Aorta (tissue), 5 donors: ENCODE results near the gene GPR35. TPM values are rescaled to one million over a fixed set of nuclear protein-coding genes. Genes with fewer than 3 reads are reported as not detected.

Source experiments
- ATAC-seq: fragments of 200-7000 bp; cut with Tn5 transposase; one replicate; pipeline ENCODE4 v1.9.1; 2022; ENCODE audit warnings: moderate library complexity; ENCODE audit not compliant: low FRiP score
- DNase-seq, 2 donors: peaks; one replicate each; pipeline ENCODE4 v3.0.0-alpha.2; 2020
- H3K27ac ChIP-seq, 2 donors: one replicate each; pipeline ENCODE4 v1.5.1; 2013; ENCODE audit warnings: low read length in 2 of 2, mild to moderate bottlenecking in 2 of 2, moderate library complexity in 2 of 2, control low read depth in 1 of 2, inconsistent platforms in 1 of 2, low read depth in 1 of 2
- H3K27me3 ChIP-seq, 2 donors: one replicate each; pipeline ENCODE4 v1.6.1; 2013; ENCODE audit warnings: control low read depth in 1 of 2, low read length in 1 of 2, mild to moderate bottlenecking in 1 of 2, moderate library complexity in 1 of 2; ENCODE audit not compliant: insufficient read depth in 2 of 2, control insufficient read depth in 1 of 2
- H3K36me3 ChIP-seq, 2 donors: one replicate each; pipeline ENCODE4 v1.6.1; 2013; ENCODE audit warnings: control low read depth in 1 of 2, low read length in 1 of 2, mild to moderate bottlenecking in 1 of 2; ENCODE audit not compliant: insufficient read depth in 2 of 2, control insufficient read depth in 1 of 2
- H3K4me1 ChIP-seq, 2 donors: one replicate each; pipeline ENCODE4 v1.6.1; 2013; ENCODE audit warnings: low read length in 2 of 2, control low read depth in 1 of 2, mild to moderate bottlenecking in 1 of 2, moderate library complexity in 1 of 2; ENCODE audit not compliant: insufficient read depth in 2 of 2, control insufficient read depth in 1 of 2
- H3K4me3 ChIP-seq, 2 donors: one replicate each; pipeline ENCODE4 v1.5.1; 2013; ENCODE audit warnings: low read length in 2 of 2, control low read depth in 1 of 2, mild to moderate bottlenecking in 1 of 2
- H3K9me3 ChIP-seq: one replicate; pipeline ENCODE4 v1.6.1; 2013; ENCODE audit warnings: mild to moderate bottlenecking, low read length; ENCODE audit not compliant: control insufficient read depth
- WGBS, 2 donors: extraction: QIAGEN DNeasy Blood & Tissue Kit; methylation state at CpG; one replicate each; pipeline ENCODE4 v1.1.7; 2013; 5-methylcytosine and 5-hydroxymethylcytosine counted together
- intact Hi-C, 2 donors: fragments of 100-400 bp; cut with DNase I; formaldehyde crosslinking; loops; one replicate each; pipeline versions ENCODE4 v1.14.2 to v1.15.0; 2022
- polyA plus RNA-seq, 2 donors: library from polyadenylated mRNA; stranded (reverse); fragments of 200-250 nt; gene quantifications; one replicate each; pipeline ENCODE4 v1.2.3, GENCODE V29; 2013
- total RNA-seq, 2 donors: library from RNA; stranded (reverse); fragmentation: NEBNext Ultra II Directional; extraction: Animal tissue kit (Norgen Biotek cat#: 25700); gene quantifications; one replicate each; pipeline ENCODE4 v1.2.1, GENCODE V29; 2021
- donor health status: healthy with polysubstance abuse.
- donor health status: Bipolar disorder and iron deficiency.
- donor health status: DM: no; HTN: no; CAD: no.
- donor health status: DM: no; HTN: no; CAD: no.
- donor health status: DM: yes; HTN: yes; CAD: no.

GPR35 gene
- total and polyA plus RNA-seq, 4 donors, result 2.1 to 14.5 (median 7.0) TPM

- WGBS, 2 donors, result 29 to 32% methylated on average over 11 of the region's 11 CpGs
- Histone ChIP-seq H3K9me3 (no peaks in the 10 kb centered on the region), H3K27ac (no peak overlapping the region), H3K27me3 (no peaks in the 10 kb centered on the region), H3K36me3 (no peaks in the 10 kb centered on the region), H3K4me1 (no peaks in the 10 kb centered on the region), H3K4me3 (no peak overlapping the region)
- peak; percentile 91 for DNase-seq
- intact Hi-C loops, result no loop called here
- ATAC-seq, result peak; percentile 53
These were observed 20.9 kb upstream of the GPR35 start for GRCh38 chr2:240604291-240604938.

GRCh38 chr2:240604939-240605716, 20.2 kb upstream of the GPR35 start:
- WGBS, 2 donors, result 90% methylated on average over 19 of the region's 19 CpGs
- H3K36me3 ChIP-seq, result no peaks in the 10 kb centered on the region
- no peak overlapping the region for H3K27ac ChIP-seq
- H3K9me3 ChIP-seq, result no peaks in the 10 kb centered on the region
- intact Hi-C loops, result no loop called here
- no peak overlapping the region for H3K4me3 ChIP-seq
- H3K4me1 ChIP-seq, result no peaks in the 10 kb centered on the region
- no peaks in the 10 kb centered on the region for H3K27me3 ChIP-seq
- DNase-seq, result peak; percentile 41 to 72
- ATAC-seq, result no peak

DNA sequence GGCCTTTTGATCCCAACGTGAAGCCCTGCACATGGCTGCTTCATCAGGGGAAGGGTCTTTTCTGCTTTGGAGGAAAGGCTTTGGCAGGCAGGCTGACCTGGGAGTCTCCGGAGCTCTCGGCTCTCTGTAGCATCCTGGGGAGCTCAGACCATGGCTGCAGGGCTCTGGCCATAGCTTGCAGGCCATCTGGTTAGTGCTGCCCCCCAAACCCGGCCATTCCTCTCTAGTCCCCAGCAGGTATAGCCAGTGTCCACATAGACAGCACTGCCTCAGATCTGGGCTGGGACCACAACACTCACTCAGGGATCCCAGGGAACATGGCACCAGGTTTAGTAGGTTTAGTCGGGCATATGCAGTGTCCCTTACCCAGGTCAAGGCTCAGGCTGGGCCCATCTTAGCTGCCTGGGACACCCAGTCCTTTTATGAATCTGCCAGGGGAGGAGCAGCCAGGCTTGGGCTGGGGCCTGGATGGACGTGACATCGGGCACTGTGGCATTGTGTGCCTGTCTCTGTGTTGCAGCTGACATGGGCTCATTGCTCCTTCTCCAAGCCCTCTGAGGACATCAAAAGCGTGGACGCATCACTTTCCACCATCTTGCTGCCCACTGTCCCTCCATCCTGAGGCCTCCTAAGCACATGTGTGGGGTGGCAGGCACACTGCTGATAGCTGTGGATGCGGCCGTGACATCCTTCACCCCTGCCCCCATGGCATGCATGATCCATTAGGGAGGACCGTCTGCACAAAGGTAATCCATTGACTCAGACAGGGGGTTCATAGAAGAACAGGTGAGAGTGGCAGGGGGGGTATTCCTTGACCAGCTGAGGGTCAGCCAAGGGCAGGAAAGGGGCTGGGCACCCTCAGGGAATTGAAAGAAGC, 19.2 kb upstream of the GPR35 start:
- intact Hi-C loops, result no loop called here
- Histone ChIP-seq H3K36me3 (no peaks in the 10 kb centered on the region), H3K27me3 (no peaks in the 10 kb centered on the region), H3K27ac (no peak overlapping the region), H3K4me3 (no peak overlapping the region), H3K4me1 (no peaks in the 10 kb centered on the region), H3K9me3 (no peaks in the 10 kb centered on the region)
- WGBS, 2 donors, result 80 to 86% methylated on average over 12 of the region's 12 CpGs
- no peak for ATAC-seq
- peak; percentile 36 to 47 for DNase-seq

DNA sequence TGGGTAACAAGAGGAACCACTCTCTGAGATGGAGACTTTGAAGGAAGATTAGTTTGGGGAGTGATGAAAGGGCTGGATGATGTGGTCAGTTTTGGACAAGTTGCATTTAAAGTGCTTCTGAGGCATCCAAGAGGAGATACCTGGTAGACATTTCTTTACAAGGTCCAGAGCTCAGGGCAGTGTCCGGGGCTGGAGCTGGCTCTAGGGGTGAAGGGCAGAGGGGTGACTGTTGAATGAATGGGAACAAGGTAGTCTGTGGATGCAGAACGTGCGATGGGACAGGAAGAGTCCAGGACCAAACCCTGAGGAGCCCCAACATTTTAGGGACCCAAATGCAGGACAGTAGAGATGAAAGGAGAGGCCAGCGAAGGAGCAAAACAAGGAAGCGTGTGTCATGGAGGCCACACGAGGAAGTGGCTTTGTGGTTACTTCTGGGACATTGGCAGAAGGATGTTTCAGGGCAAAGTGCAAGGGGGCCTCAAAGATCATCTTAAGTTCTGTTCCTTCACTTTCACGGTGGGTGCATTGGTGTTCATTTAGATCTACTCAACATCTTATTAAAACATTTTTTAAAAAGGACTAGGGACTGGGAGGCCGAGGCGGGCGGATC, 13.6 kb upstream of the GPR35 start:
- no peak overlapping the region for H3K4me3 ChIP-seq
- WGBS, 2 donors, result 94 to 99% methylated on average over 10 of the region's 10 CpGs
- DNase-seq, result peak; percentile 27 to 50
- no peaks in the 10 kb centered on the region for H3K9me3 ChIP-seq
- intact Hi-C loops, result no loop called here
- ATAC-seq, result no peak
- H3K36me3 ChIP-seq, result no peaks in the 10 kb centered on the region
- no peaks in the 10 kb centered on the region for H3K4me1 ChIP-seq
- no peaks in the 10 kb centered on the region for H3K27me3 ChIP-seq
- no peak overlapping the region for H3K27ac ChIP-seq

GRCh38 chr2:240613781-240614180, 11.5 kb upstream of the GPR35 start:
- ATAC-seq (no peak), DNase-seq (no peak)
- intact Hi-C loops, result no loop called here
- Histone ChIP-seq H3K4me3 (no peak overlapping the region), H3K4me1 (no peaks in the 10 kb centered on the region), H3K27me3 (no peaks in the 10 kb centered on the region), H3K9me3 (no peaks in the 10 kb centered on the region), H3K27ac (no peak overlapping the region), H3K36me3 (no peaks in the 10 kb centered on the region)
- 97 to 98% methylated on average over 4 of the region's 4 CpGs for WGBS, 2 donors

DNA sequence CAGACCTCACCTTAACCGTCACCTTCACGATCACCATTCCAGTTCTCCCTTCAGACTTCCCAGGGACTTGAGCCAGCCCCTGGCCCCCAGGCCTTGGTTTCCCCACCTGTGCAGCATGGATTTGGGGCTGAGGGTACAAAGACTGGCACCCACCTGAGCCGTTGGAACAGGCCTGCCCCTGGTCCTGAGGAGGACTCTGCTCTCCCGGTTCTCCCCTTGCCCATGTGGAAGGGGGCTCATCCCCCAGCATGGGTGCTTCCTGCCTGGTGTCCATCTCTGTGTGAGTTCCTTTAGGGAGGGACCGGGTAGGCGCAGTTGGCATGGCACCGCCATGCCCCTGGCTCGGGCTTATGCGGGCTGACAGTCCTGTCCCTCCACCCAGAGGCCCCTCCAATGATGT, 10.9 kb upstream of the GPR35 start:
- 98 to 99% methylated on average over 9 of the region's 9 CpGs for WGBS, 2 donors
- Histone ChIP-seq H3K4me1 (no peaks in the 10 kb centered on the region), H3K27me3 (no peaks in the 10 kb centered on the region), H3K27ac (no peak overlapping the region), H3K4me3 (no peak overlapping the region), H3K9me3 (no peaks in the 10 kb centered on the region), H3K36me3 (no peaks in the 10 kb centered on the region)
- ATAC-seq (no peak), DNase-seq (peak; percentile 21 to 55)
- intact Hi-C loops, result no loop called here

DNA sequence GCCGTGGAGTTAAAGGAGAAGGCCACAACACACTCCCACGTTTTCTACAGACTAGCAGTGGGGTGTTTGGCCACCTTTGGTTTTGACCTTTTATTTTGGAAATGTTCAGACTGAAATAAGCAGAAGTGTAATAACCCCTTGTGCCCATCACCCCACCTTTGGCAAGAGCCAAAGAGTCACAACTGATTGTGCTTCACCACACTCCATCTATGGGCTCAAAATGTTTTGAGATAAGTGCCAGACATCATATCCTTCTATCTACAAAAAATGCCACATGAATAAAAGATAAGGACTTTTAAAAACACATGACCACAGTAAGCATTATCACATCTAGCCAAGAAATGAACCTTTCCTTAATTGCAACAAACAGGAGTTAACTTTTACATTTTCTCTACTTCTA, 9.9 kb upstream of the GPR35 start:
- Histone ChIP-seq H3K27ac (no peak overlapping the region), H3K4me3 (no peak overlapping the region), H3K4me1 (no peaks in the 10 kb centered on the region), H3K36me3 (no peaks in the 10 kb centered on the region), H3K9me3 (no peaks in the 10 kb centered on the region), H3K27me3 (no peaks in the 10 kb centered on the region)
- intact Hi-C loops, result no loop called here
- DNase-seq (no peak), ATAC-seq (no peak)
- WGBS, 2 donors, result 53 to 58% methylated on average over 2 of the region's 2 CpGs

DNA sequence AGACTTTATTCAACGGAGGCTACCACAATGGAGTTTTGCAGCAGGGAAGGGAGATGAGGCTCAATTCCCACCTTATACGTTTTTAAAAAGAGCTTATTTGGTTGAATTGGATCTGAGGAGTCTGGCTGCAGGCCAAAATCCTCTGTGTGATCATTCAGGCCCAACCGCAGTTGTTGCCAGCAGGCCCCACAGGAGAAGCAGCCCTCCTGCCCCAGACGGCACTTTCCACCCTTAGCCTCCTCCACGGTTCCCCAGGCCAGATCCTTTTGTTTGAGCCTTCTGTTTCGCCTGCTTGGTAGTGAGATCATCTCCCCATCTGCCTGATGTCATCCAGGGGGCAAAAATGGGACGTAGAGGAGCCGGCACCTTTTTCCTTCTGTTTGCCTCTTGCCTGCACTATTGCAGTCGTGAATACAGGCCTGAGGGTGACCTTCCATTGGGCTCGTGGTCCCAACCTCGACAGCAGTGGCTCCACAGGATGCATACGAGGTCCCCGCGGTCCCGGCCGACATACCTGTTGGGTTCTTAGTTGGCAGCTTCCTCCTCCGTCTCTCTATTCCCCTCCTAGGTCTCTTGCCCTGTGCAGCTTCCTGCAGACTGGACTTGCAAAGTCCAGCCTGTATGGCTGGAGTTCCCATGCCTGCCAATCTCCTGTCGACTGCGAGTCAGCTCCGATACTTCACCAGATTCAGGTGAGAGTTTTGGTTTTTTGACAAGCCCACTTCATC, 9.3 kb upstream of the GPR35 start:
- Histone ChIP-seq H3K27me3 (no peaks in the 10 kb centered on the region), H3K9me3 (no peaks in the 10 kb centered on the region), H3K27ac (no peak overlapping the region), H3K4me1 (no peaks in the 10 kb centered on the region), H3K4me3 (no peak overlapping the region), H3K36me3 (no peaks in the 10 kb centered on the region)
- 73 to 75% methylated on average over 19 to 20 of the region's 20 CpGs for WGBS, 2 donors
- intact Hi-C loops, result no loop called here
- peak; percentile 35 to 63 for DNase-seq
- ATAC-seq, result no peak
